OCI-LY7 (cell line): ENCODE data around the gene PCYT2.

Experiments used
- CTCF ChIP-seq: fragments of 200-600 bp; sonication (generic); conservative IDR thresholded peaks from 2 replicates; pipeline ENCODE4 v1.5.1; 2014; ENCODE audit warnings: mild to moderate bottlenecking, antibody characterized with exemption, low read length, moderate library complexity, mixed read lengths
- EZH2phosphoT487 ChIP-seq: fragments of 200-600 bp; sonication (generic); IDR thresholded peaks from 2 replicates; pipeline ENCODE4 v1.6.1; 2018; ENCODE audit warnings: low read depth, borderline replicate concordance, mild to moderate bottlenecking, mixed run types, antibody characterized with exemption, low read length, moderate library complexity, mixed read lengths

- TF ChIP-seq CTCF (no peak), EZH2phosphoT487 (no peak)
Measured at GRCh38 chr17:81898029-81898866, 13.0 kb downstream of the PCYT2 start.
